HCT116 (cell line): ENCODE data around the gene XPNPEP1. TPM values are rescaled to one million over a fixed set of nuclear protein-coding genes. Genes with fewer than 3 reads are reported as not detected.

Experiments
- ATAC-seq: fragments of 200-7000 bp; cut with Tn5 transposase; 2 replicates; pipeline ENCODE4 v1.9.1; 2020; ENCODE audit warnings: mild to moderate bottlenecking, moderate library complexity
- BruUV-seq: library from RNA; stranded (reverse); fragments of 400-500 nt; replicated peaks from 2 replicates; lab custom pipeline; 2021; lab: Mats Ljungman, UMichigan
- CTCF ChIA-PET: fragments of 300-600 bp; sonication (Branson Sonifier 250); formaldehyde crosslinking; loops from one replicate; lab custom pipeline; 2021; ENCODE audit warnings: antibody characterized with exemption; lab: Charles Lee
- POLR2A ChIA-PET: fragments of 300-600, 350-600 bp; sonication (Branson Sonifier 250); formaldehyde crosslinking; loops from one replicate; lab custom pipeline; 2021; ENCODE audit warnings: antibody characterized with exemption; lab: Charles Lee
- RAD21 ChIA-PET, 2 experiments: fragments of 300-600 bp; sonication (Branson Sonifier 250); formaldehyde crosslinking; loops; one replicate each; lab custom pipeline; 2023; ENCODE audit warnings: low total read pairs in 2 of 2; ENCODE audit not compliant: uncharacterized antibody in 2 of 2, unreplicated experiment in 2 of 2, low non-redundant PET in 1 of 2; lab: Charles Lee
- DNase-seq: peaks from one replicate; pipeline ENCODE4 v3.0.0-alpha.2; 2010; ENCODE audit warnings: low read depth, low spot score
- H2AFZ ChIP-seq: fragments of 200-600 bp; shearing (Covaris generic), sonication (generic); 2 replicates; pipeline ENCODE4 v1.6.1; 2017; ENCODE audit warnings: low read depth, mixed run types, mixed read lengths, antibody characterized with exemption, low read length; ENCODE audit not compliant: poor library complexity, severe bottlenecking
- H3K27ac ChIP-seq: 2 replicates; pipeline ENCODE4 v1.5.1; 2012; ENCODE audit warnings: low read depth, low read length
- H3K27me3 ChIP-seq: fragments of 200-600 bp; sonication (generic); 2 replicates; pipeline ENCODE4 v1.6.1; 2016; ENCODE audit warnings: mixed run types, low read length, mixed read lengths; ENCODE audit not compliant: insufficient read depth
- H3K36me3 ChIP-seq, 2 experiments: fragments of 200-500 bp in 1 of 2; fragments of 200-600 bp in 1 of 2; sonication (Bioruptor generic) in 1 of 2; sonication (generic) in 1 of 2; 2 replicates each; pipeline versions ENCODE4 v1.5.1 to v1.6.1; 2014 to 2016; ENCODE audit warnings: low read length in 2 of 2, inconsistent platforms in 1 of 2, mixed read lengths in 1 of 2, mixed run types in 1 of 2; ENCODE audit not compliant: insufficient read depth in 2 of 2, control insufficient read depth in 1 of 2
- H3K4me1 ChIP-seq, 2 experiments: fragments of 200-600 bp in 1 of 2; sonication (generic) in 1 of 2; 2 replicates each; pipeline versions ENCODE4 v1.5.1 to v1.6.1; 2012 to 2017; ENCODE audit warnings: low read length in 2 of 2, inconsistent platforms in 1 of 2, mild to moderate bottlenecking in 1 of 2, mixed read lengths in 1 of 2, mixed run types in 1 of 2, moderate library complexity in 1 of 2; ENCODE audit not compliant: insufficient read depth in 2 of 2, control insufficient read depth in 1 of 2
- H3K4me2 ChIP-seq: fragments of 200-600 bp; sonication (generic); 2 replicates; pipeline ENCODE4 v1.6.1; 2017; ENCODE audit warnings: mixed run types, low read length, mixed read lengths
- H3K4me3 ChIP-seq, 2 experiments: fragments of 200-600 bp in 1 of 2; sonication (generic) in 1 of 2; replicated peaks in 1 of 2; 2 replicates each; pipeline ENCODE4 v1.5.1; 2011 to 2016; ENCODE audit warnings: low read length in 2 of 2, control low read depth in 1 of 2, low read depth in 1 of 2, mild to moderate bottlenecking in 1 of 2, mixed read lengths in 1 of 2, mixed run types in 1 of 2
- H3K79me2 ChIP-seq: fragments of 200-600 bp; sonication (generic); 2 replicates; pipeline ENCODE4 v1.6.1; 2017; ENCODE audit warnings: mild to moderate bottlenecking, mixed run types, low read length, moderate library complexity, mixed read lengths; ENCODE audit not compliant: insufficient read depth
- H3K9ac ChIP-seq: fragments of 200-600 bp; sonication (generic); 2 replicates; pipeline ENCODE4 v1.6.1; 2016; ENCODE audit warnings: low read length, mixed read lengths
- H3K9me2 ChIP-seq: fragments of 200-600 bp; sonication (generic), shearing (Covaris generic); 2 replicates; pipeline ENCODE4 v1.6.1; 2017; ENCODE audit warnings: mixed run types, mild to moderate bottlenecking, moderate library complexity; ENCODE audit not compliant: insufficient read depth
- H3K9me3 ChIP-seq, 2 experiments: fragments of 200-500 bp in 1 of 2; fragments of 200-600 bp in 1 of 2; sonication (Bioruptor generic) in 1 of 2; sonication (generic) in 1 of 2; 2 replicates each; pipeline ENCODE4 v1.6.1; 2014 to 2017; ENCODE audit warnings: low read length in 2 of 2, mixed read lengths in 2 of 2, inconsistent platforms in 1 of 2, low read depth in 1 of 2, mild to moderate bottlenecking in 1 of 2, mixed run types in 1 of 2, moderate library complexity in 1 of 2; ENCODE audit not compliant: control insufficient read depth in 1 of 2, insufficient read depth in 1 of 2
- H4K20me1 ChIP-seq: fragments of 200-600 bp; sonication (generic), shearing (Covaris generic); 2 replicates; pipeline ENCODE4 v1.6.1; 2017; ENCODE audit warnings: mixed run types, mild to moderate bottlenecking, moderate library complexity; ENCODE audit not compliant: insufficient read depth
- ATF3 ChIP-seq: IDR thresholded peaks from 2 replicates; pipeline ENCODE4 v1.6.1; 2012
- CBX3 ChIP-seq: IDR thresholded peaks from 2 replicates; pipeline ENCODE4 v1.6.1; 2012; ENCODE audit warnings: low read depth
- CEBPB ChIP-seq: IDR thresholded peaks from 2 replicates; pipeline ENCODE4 v1.6.1; 2012; ENCODE audit warnings: low read depth
- JUND ChIP-seq: IDR thresholded peaks from 2 replicates; pipeline ENCODE4 v1.6.1; 2012
- MAX ChIP-seq: IDR thresholded peaks from 2 replicates; pipeline ENCODE4 v1.6.1; 2012
- POLR2A ChIP-seq: IDR thresholded peaks from 2 replicates; pipeline ENCODE4 v1.7.0; 2011; ENCODE audit warnings: borderline replicate concordance; ENCODE audit not compliant: insufficient read depth, insufficient read length; ENCODE audit errors: extremely low read depth
- POLR2AphosphoS5 ChIP-seq: IDR thresholded peaks from 2 replicates; pipeline ENCODE4 v1.6.1; 2011; ENCODE audit warnings: mild to moderate bottlenecking, low read depth, low read length, moderate library complexity
- RAD21 ChIP-seq: IDR thresholded peaks from 2 replicates; pipeline ENCODE4 v1.6.1; 2012; ENCODE audit warnings: low read depth, mild to moderate bottlenecking
- REST ChIP-seq: IDR thresholded peaks from 2 replicates; pipeline ENCODE4 v1.6.1; 2012; ENCODE audit warnings: low read depth
- SIN3A ChIP-seq: IDR thresholded peaks from 2 replicates; pipeline ENCODE4 v1.6.1; 2012; ENCODE audit warnings: low read depth
- TCF7L2 ChIP-seq: IDR thresholded peaks from 2 replicates; pipeline ENCODE4 v1.7.0; 2011; ENCODE audit warnings: borderline replicate concordance, inconsistent platforms; ENCODE audit not compliant: insufficient read depth, insufficient read length; ENCODE audit errors: extremely low read depth
- YY1 ChIP-seq: IDR thresholded peaks from 2 replicates; pipeline ENCODE4 v1.6.1; 2011; ENCODE audit warnings: low read length, low read depth, moderate library complexity, mild to moderate bottlenecking; ENCODE audit not compliant: insufficient replicate concordance; ENCODE audit errors: extremely low read depth
- ZNF274 ChIP-seq: fragments of 200-500 bp; sonication (Bioruptor generic); IDR thresholded peaks from 2 replicates; pipeline ENCODE4 v1.6.1; 2014; ENCODE audit warnings: mild to moderate bottlenecking, low read depth, low read length, inconsistent platforms
- intact Hi-C: fragments of 100-400 bp; cut with micrococcal nuclease; formaldehyde crosslinking; loops from 2 replicates; pipeline ENCODE4 v1.10.0; 2022
- total RNA-seq: library from RNA; stranded (reverse); gene quantifications from one replicate; pipeline ENCODE4 v1.2.1, GENCODE V29; 2021; ENCODE audit not compliant: unreplicated experiment

The XPNPEP1 gene
- total RNA-seq, 1 experiment from 2014 or later, result 87.3 TPM

- BruUV-seq, result no TSS peak
- H3K9me3 ChIP-seq, result no peaks in the 10 kb centered on the region
- no peaks in the 10 kb centered on the region for H4K20me1 ChIP-seq
- no peaks in the 10 kb centered on the region for H3K9me2 ChIP-seq
- no peaks in the 10 kb centered on the region for H3K4me1 ChIP-seq
- H3K36me3 ChIP-seq, result peaks cover 28 to 37% of the 10 kb centered on the region in 2 experiments
- H3K27ac ChIP-seq, result no peak overlapping the region
- no peak overlapping the region for H3K4me3 ChIP-seq
- intact Hi-C loops, result no loop called here
- TF ChIP-seq POLR2AphosphoS5, result no peak
- no peak for TF ChIP-seq CEBPB
- TF ChIP-seq ATF3, result no peak
- no peak for TF ChIP-seq CBX3
- no peak for TF ChIP-seq MAX
- TF ChIP-seq TCF7L2, result no peak
- no peak for TF ChIP-seq SIN3A
- TF ChIP-seq POLR2A, result no peak
- no peak for TF ChIP-seq RAD21
- TF ChIP-seq YY1, result no peak
- TF ChIP-seq REST, result no peak
- TF ChIP-seq ZNF274, result no peak
- no peak for TF ChIP-seq JUND
- H3K4me2 ChIP-seq, result no peak overlapping the region
- DNase-seq (no peak), ATAC-seq (no peak)
- no peak overlapping the region for H2AFZ ChIP-seq
- no peaks in the 10 kb centered on the region for H3K79me2 ChIP-seq
- ChIA-PET POLR2A (no interaction called here), RAD21 (no interaction called here), CTCF (no interaction called here)
- H3K27me3 ChIP-seq, result no peaks in the 10 kb centered on the region
- H3K9ac ChIP-seq, result no peak overlapping the region
Observed at GRCh38 chr10:109877546-109877945, 45.8 kb downstream of the XPNPEP1 start.
